Prostate gland (tissue), 2 donors: ENCODE results near the gene FAM32A.

Experiments used
- POLR2A ChIP-seq: fragments of 450-650 bp; IDR thresholded peaks from one replicate; pipeline ENCODE4 v1.6.1; 2016; ENCODE audit warnings: antibody characterized with exemption, mild to moderate bottlenecking
- POLR2AphosphoS5 ChIP-seq: sonication (generic); formaldehyde crosslinking; IDR thresholded peaks from one replicate; pipeline ENCODE4 v1.6.1; 2017; ENCODE audit warnings: antibody characterized with exemption
- TF ChIP-seq, protein P1 (sequence below), 4 experiments: fragments of 200-600 bp in 2 of 4; fragments of 450-650 bp in 2 of 4; sonication (generic) in 2 of 4; IDR thresholded peaks; 1 replicate in 3 of 4; 2 replicates in 1 of 4; pipeline ENCODE4 v1.5.1; 2016 to 2019; ENCODE audit warnings: antibody characterized with exemption in 4 of 4, mild to moderate bottlenecking in 2 of 4, moderate library complexity in 2 of 4

DNA sequence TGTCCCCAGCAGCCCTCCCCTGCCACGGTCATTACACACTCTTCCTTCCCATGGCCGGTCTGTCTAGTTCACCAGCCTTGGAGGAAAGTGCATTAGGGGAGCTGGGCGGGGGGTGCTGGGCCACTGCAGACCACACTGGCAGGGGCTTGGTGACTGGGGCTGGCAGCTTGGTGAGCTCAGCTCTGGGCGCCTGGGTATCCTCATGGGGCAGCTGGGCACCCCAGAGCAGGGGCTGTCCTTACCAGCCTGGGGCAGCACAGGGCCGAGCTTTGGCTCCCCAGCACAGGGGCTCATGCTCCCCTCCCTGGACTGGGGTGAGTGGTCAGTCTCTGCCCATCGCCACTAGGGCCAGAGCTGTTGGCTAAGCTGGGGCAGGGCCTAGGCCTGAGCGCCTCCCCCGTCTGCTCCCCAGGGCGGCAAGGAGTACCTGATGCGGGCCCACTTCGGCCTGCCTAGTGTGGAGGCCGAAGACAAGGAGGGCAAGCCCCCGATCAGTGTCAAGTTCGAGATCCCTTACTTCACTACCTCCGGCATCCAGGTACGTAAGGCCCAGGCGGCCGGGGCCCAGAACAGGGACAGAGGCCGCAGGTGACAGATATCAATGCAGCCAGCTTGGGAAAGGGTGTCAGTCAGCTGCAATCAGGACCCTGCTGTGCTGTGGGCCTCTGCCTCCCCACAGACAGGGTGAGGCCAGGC, 48.0 kb downstream of the FAM32A start:
- TF ChIP-seq, protein P1, sequence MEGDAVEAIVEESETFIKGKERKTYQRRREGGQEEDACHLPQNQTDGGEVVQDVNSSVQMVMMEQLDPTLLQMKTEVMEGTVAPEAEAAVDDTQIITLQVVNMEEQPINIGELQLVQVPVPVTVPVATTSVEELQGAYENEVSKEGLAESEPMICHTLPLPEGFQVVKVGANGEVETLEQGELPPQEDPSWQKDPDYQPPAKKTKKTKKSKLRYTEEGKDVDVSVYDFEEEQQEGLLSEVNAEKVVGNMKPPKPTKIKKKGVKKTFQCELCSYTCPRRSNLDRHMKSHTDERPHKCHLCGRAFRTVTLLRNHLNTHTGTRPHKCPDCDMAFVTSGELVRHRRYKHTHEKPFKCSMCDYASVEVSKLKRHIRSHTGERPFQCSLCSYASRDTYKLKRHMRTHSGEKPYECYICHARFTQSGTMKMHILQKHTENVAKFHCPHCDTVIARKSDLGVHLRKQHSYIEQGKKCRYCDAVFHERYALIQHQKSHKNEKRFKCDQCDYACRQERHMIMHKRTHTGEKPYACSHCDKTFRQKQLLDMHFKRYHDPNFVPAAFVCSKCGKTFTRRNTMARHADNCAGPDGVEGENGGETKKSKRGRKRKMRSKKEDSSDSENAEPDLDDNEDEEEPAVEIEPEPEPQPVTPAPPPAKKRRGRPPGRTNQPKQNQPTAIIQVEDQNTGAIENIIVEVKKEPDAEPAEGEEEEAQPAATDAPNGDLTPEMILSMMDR (IDR thresholded peaks at IDR 0.05): no peak
- TF ChIP-seq POLR2A: no peak
- TF ChIP-seq POLR2AphosphoS5: no peak
